Activated CD4-positive, alpha-beta T cell treated with anti-CD3 and anti-CD28 coated beads, Interleukin-2, amount 10 ng/mL, durations not matched to agents 24 days and 14 days (primary cell): ENCODE results near the gene KLF11. TPM values are rescaled to one million over a fixed set of nuclear protein-coding genes. Genes with fewer than 3 reads are reported as not detected.

Experiments used
- DNase-seq: peaks from one replicate; pipeline ENCODE4 v3.0.0; 2022
- H3K27ac Mint-ChIP-seq: one replicate; pipeline ENCODE4 v1.8.0; 2022; ENCODE audit warnings: mild to moderate bottlenecking, mixed read lengths
- H3K27me3 Mint-ChIP-seq: one replicate; pipeline ENCODE4 v1.8.0; 2022; ENCODE audit warnings: mixed read lengths
- H3K36me3 Mint-ChIP-seq: one replicate; pipeline ENCODE4 v1.8.0; 2022; ENCODE audit warnings: low read depth, mild to moderate bottlenecking, mixed read lengths
- H3K4me1 Mint-ChIP-seq: one replicate; pipeline ENCODE4 v1.8.0; 2021; ENCODE audit warnings: mixed read lengths
- H3K4me3 Mint-ChIP-seq: one replicate; pipeline ENCODE4 v1.8.0; 2022; ENCODE audit warnings: mild to moderate bottlenecking, moderate library complexity, mixed read lengths
- H3K9me3 Mint-ChIP-seq: one replicate; pipeline ENCODE4 v1.8.0; 2021; ENCODE audit warnings: mixed read lengths
- intact Hi-C: fragments of 100-400 bp; cut with micrococcal nuclease; formaldehyde crosslinking; loops from one replicate; pipeline ENCODE4 v1.15.1; 2023
- total RNA-seq: library from RNA; stranded (reverse); gene quantifications from 2 replicates; pipeline ENCODE4 v1.2.3, GENCODE V29; 2022

The KLF11 gene
- total RNA-seq, 1 donor from 2014 or later, result 7.2 TPM

DNA sequence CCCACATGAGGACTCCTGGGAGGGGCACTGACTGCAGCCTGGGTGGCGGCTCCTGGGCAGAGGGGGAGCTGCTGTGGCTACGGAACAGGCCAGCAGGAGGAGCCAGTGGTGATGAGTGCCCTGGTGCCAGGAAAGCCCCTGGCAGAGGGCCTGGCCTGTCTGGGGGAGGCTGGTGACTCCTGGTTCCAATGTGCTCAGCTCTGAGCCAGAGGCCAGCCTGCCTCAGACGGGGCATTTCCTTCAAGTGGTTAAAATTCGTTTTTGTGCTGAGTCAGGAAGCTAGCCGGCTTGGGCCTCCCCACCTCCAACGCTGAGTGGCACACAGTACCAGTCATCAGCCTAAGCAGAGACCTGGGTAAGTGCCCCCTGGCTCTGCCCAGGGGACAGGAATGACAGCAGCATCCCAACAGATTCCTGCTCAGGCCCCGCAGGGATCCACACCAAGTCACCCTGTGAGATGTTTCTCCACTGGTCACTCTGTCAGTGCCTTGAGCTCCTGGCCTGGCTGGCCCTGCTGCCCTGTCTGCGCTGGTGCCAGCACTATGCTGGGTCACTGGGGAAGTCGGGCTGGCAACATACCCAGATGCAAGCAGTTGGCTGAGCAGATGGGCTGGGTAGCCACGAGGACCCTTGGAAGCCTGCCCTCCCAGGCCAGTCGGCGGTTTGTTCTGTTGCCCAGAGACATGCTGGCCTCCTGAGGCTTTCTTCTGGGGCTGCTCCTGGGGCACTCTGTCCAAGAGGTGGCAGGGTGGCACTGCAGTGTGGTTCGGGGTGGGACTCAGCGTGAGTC lies 7.1 kb upstream of the KLF11 start:
- no peak for DNase-seq
- intact Hi-C loops, result no loop called here
- peaks cover 21% of the 10 kb centered on the region for H3K27me3 Mint-ChIP-seq
- no peak overlapping the region for H3K4me3 Mint-ChIP-seq
- H3K36me3 Mint-ChIP-seq, result no peaks in the 10 kb centered on the region
- no peak overlapping the region for H3K27ac Mint-ChIP-seq
- H3K4me1 Mint-ChIP-seq, result peaks cover 4% of the 10 kb centered on the region
- no peaks in the 10 kb centered on the region for H3K9me3 Mint-ChIP-seq

- intact Hi-C loops, result no loop called here
- peaks cover 2% of the 10 kb centered on the region for H3K36me3 Mint-ChIP-seq
- H3K4me3 Mint-ChIP-seq, result no peak overlapping the region
- H3K27ac Mint-ChIP-seq, result no peak overlapping the region
- H3K27me3 Mint-ChIP-seq, result peaks cover 36% of the 10 kb centered on the region
- H3K4me1 Mint-ChIP-seq, result peaks cover 11% of the 10 kb centered on the region
- no peak for DNase-seq
- no peaks in the 10 kb centered on the region for H3K9me3 Mint-ChIP-seq
Observed at GRCh38 chr2:10038123-10038522, 5.2 kb upstream of the KLF11 start.

DNA sequence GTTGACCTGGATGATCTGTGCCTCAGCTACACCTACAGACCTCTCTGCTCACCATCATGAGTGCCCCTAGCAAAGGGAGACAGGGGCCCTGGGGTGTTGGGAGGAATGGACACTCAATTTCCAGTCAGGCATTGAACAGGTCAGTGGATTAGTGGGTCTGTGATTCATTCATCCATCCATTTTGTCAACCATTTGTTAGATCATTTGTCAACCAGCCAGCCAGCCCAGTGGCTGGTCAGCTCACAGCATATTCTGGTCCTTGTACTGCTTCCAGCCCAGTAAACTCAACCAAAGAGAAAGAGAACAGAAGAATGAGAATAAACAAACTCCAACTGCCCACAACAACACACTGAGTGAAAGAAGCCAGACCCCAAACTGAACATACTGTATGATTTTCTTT lies 4.6 kb upstream of the KLF11 start:
- Mint-ChIP-seq H3K27me3 (peaks cover 36% of the 10 kb centered on the region), H3K4me1 (peaks cover 11% of the 10 kb centered on the region), H3K9me3 (no peaks in the 10 kb centered on the region), H3K27ac (no peak overlapping the region), H3K36me3 (peaks cover 2% of the 10 kb centered on the region), H3K4me3 (no peak overlapping the region)
- DNase-seq, result no peak
- intact Hi-C loops, result no loop called here

- Mint-ChIP-seq H3K4me1 (peaks cover 15% of the 10 kb centered on the region), H3K36me3 (peaks cover 2% of the 10 kb centered on the region), H3K9me3 (no peaks in the 10 kb centered on the region), H3K27ac (no peak overlapping the region), H3K27me3 (peaks cover 32% of the 10 kb centered on the region), H3K4me3 (no peak overlapping the region)
- no peak for DNase-seq
- intact Hi-C loops, result no loop called here
Observed at GRCh38 chr2:10039658-10040410, 3.5 kb upstream of the KLF11 start.

DNA sequence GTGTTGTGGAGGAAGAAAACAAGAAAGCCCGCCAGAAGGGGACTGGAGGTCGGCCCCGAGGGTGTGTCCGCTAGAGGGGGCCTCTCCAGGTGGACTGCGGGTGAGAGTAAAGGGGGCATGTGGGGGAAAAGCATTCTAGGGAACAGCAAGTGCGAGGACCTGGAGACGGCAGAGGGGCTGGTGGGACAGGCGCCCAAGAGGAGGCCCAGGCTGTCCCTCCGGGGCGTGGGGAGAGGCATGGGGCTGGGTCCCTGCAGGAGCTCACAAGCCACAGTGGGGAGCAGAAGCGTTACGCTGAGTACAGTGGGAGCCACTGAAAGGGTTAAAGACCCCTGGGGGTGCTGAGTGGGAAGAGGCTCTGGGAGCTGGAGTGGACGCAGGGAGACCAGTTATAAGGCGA lies 1.6 kb upstream of the KLF11 start:
- Mint-ChIP-seq H3K36me3 (peaks cover 9% of the 10 kb centered on the region), H3K27me3 (peaks cover 29% of the 10 kb centered on the region), H3K4me1 (peaks cover 15% of the 10 kb centered on the region), H3K9me3 (no peaks in the 10 kb centered on the region), H3K27ac (peak overlapping the region; percentile 74), H3K4me3 (peak overlapping the region; percentile 52)
- intact Hi-C loops, result no loop called here
- no peak for DNase-seq

DNA sequence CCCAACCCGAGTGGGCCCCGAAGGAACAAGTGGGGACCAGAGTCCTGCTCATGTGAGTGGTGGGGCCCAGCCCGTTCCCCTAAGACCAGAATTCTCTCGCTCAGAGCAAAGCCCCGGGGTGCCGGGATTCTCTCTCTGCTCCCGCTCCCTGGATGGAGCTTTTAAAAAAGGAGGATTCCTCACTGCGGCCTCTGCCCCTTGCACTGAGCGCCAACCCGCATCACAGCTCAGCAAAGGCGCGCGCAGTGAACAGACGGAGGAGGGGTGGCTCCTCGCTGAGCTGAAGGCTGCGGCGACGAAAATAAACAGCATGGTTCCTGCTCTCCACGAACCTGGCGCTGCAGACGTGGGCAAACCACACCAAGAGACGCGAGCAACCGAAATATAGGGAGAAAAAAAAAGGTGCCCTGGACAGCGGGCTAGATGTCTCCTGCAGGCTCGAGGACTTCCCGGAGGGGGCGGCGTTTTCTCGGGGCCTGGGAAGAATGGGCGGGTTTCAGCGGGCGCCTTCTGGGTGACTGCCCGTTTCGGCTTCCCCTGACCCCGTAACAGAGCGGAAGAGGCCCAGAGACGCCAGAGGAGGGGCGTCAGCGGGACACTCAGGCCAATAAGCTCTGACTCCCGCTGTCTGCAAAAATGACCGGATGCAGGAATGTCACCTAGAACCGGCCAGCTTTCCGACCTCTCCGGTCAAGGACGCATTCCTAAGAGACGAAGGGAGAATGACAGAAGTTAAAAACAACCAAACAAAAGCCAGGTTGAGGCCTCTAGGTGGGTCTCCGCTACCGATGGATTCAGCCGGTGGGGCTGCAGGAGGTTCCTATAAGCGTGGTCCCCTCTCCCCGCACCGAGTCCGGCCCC lies 819 bp upstream of the KLF11 start:
- Mint-ChIP-seq H3K9me3 (no peaks in the 10 kb centered on the region), H3K27ac (peak overlapping the region; percentile 91), H3K4me3 (peak overlapping the region; percentile 82), H3K27me3 (peaks cover 29% of the 10 kb centered on the region), H3K36me3 (peaks cover 15% of the 10 kb centered on the region), H3K4me1 (peaks cover 15% of the 10 kb centered on the region)
- DNase-seq, result peak; percentile 77
- intact Hi-C loops, result loop anchor here (1.0 kb wide), 1 partner anchor 199 kb away; the partner anchor contains the start of gene TAF1B

GRCh38 chr2:10043906-10044601 lies 704 bp downstream of the KLF11 start:
- H3K4me1 Mint-ChIP-seq, result peaks cover 15% of the 10 kb centered on the region
- H3K36me3 Mint-ChIP-seq, result peaks cover 22% of the 10 kb centered on the region
- no peaks in the 10 kb centered on the region for H3K9me3 Mint-ChIP-seq
- peak; percentile 96 for DNase-seq
- H3K4me3 Mint-ChIP-seq, result peak overlapping the region; percentile 78
- intact Hi-C loops, result loop anchor here (1.0 kb wide), 1 partner anchor 201 kb away; the partner anchor contains the start of gene TAF1B
- H3K27me3 Mint-ChIP-seq, result peaks cover 27% of the 10 kb centered on the region
- peak overlapping the region; percentile 82 for H3K27ac Mint-ChIP-seq

DNA sequence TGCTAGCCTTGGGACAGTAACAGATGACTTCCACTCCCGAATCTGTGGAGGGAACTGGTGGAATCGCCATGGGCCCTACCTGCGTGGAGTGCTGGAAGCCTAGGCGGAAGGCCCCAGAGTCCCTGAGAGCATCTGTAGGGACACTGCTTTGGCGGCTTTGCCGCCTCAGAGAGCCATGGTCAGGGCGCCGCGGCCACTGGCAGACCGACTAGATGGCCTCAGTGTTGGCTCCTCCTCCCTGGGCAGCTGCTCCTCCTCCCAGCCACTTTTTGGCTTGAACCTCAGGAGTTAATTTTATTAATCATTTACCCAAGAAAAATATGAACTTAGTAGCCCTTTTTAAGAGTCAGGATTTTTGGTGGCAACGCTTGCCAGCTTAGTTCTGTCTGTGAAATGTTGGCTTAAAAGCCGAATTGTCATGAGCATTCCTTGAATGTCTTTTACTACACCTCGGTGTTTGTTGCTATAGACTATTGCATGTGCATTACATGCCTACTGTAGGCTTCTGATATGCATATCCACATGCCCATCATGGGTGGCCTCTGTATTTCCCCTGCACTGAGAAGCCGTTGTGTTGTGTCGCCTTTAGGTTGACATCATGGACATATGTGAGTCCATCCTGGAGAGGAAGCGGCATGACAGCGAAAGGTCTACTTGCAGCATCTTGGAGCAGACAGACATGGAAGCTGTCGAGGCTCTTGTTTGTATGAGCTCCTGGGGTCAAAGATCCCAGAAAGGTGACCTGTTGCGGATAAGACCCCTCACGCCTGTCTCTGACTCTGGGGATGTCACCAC lies 2.4 kb downstream of the KLF11 start:
- H3K4me3 Mint-ChIP-seq, result peak overlapping the region; percentile 45
- peaks cover 17% of the 10 kb centered on the region for H3K27me3 Mint-ChIP-seq
- H3K27ac Mint-ChIP-seq, result no peak overlapping the region
- intact Hi-C loops, result no loop called here
- no peaks in the 10 kb centered on the region for H3K9me3 Mint-ChIP-seq
- no peak for DNase-seq
- peaks cover 15% of the 10 kb centered on the region for H3K4me1 Mint-ChIP-seq
- peaks cover 27% of the 10 kb centered on the region for H3K36me3 Mint-ChIP-seq

DNA sequence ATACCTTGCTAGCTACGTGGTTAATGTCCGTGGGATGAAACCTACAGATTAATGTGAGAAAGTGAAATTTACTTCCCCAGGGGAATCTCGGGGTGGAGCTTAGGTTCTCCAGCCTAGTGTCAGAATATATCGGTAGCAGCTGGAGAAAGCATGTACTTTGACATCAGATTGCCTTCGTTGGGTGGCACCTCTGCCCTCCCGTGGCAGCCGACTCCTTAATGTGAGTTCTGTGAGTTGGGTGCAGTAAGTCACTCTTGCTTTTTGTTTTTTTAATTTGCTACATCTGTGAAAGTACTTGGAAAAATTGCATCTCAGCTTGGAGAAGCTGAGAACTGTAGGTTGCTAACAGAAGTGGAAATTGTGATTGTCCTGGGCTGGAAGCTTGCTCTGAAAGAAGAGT lies 3.6 kb downstream of the KLF11 start:
- H3K4me3 Mint-ChIP-seq, result no peak overlapping the region
- no peak for DNase-seq
- H3K36me3 Mint-ChIP-seq, result peaks cover 27% of the 10 kb centered on the region
- peaks cover 8% of the 10 kb centered on the region for H3K27me3 Mint-ChIP-seq
- H3K4me1 Mint-ChIP-seq, result peaks cover 15% of the 10 kb centered on the region
- H3K9me3 Mint-ChIP-seq, result no peaks in the 10 kb centered on the region
- intact Hi-C loops, result no loop called here
- H3K27ac Mint-ChIP-seq, result no peak overlapping the region

DNA sequence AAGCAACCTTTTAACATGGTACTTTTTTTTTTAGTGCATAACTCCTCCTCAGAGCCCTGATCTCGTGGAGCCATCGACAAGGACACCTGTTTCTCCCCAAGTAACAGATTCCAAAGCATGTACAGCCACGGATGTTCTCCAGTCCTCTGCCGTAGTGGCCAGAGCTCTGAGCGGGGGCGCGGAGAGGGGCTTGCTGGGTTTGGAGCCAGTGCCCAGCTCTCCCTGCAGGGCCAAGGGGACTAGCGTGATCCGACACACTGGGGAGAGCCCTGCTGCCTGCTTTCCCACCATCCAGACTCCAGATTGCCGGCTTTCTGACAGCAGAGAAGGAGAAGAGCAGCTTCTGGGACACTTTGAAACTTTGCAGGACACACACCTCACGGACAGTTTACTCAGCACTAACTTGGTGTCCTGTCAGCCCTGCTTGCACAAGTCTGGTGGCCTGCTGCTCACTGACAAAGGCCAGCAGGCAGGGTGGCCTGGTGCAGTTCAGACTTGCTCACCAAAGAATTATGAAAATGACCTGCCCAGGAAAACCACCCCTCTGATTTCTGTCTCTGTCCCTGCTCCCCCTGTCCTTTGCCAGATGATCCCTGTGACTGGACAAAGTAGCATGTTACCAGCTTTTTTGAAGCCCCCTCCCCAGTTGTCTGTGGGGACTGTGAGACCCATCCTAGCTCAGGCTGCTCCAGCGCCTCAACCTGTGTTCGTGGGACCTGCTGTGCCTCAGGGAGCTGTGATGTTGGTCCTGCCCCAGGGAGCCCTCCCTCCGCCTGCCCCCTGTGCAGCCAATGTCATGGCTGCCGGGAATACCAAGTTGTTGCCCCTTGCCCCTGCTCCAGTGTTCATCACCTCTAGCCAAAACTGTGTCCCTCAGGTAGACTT lies 4.5 kb downstream of the KLF11 start:
- Mint-ChIP-seq H3K36me3 (peaks cover 31% of the 10 kb centered on the region), H3K9me3 (no peaks in the 10 kb centered on the region), H3K27ac (no peak overlapping the region), H3K4me1 (peaks cover 9% of the 10 kb centered on the region), H3K27me3 (peaks cover under 1% of the 10 kb centered on the region), H3K4me3 (no peak overlapping the region)
- DNase-seq, result no peak
- intact Hi-C loops, result loop anchor here (1.0 kb wide), 3 partner anchors 64 to 249 kb away; no protein-coding TSS in a partner anchor

DNA sequence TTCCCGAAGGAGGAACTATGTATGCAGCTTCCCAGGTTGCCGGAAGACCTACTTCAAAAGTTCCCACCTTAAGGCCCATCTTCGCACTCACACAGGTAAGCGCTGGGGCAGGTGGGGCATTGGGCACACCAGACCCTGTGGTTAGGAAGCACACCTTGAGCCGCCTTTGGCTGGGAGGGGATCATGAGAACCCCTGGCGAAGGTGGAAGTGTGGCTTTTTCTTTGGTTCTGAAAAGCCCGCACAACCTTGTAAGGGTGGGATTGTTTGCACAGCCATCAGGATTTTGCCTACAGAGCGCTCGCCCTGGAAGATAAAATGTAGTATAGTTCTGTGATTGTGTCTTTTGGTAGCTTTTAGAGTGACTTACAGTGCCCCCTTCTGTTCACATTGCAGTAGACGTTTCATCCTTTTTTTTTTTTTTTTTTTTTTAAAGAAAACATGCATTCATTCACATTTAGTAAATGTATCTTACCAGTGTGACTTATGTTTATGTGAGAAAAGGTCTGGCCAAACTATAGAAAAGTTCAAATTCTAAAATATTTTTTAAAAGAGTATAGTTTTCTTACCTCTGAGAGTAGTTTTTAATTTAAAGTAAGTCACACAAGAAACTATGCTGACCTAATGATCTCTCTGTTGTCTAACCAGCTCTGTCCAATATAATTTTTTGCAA lies 5.3 kb downstream of the KLF11 start:
- Mint-ChIP-seq H3K4me3 (no peak overlapping the region), H3K36me3 (peaks cover 32% of the 10 kb centered on the region)
- intact Hi-C loops, result loop anchor here (1.0 kb wide), 3 partner anchors 64 to 249 kb away; no protein-coding TSS in a partner anchor

More for the DNA sequence above, 5.3 kb downstream of the KLF11 start:
- Mint-ChIP-seq H3K27me3 (no peaks in the 10 kb centered on the region), H3K9me3 (no peaks in the 10 kb centered on the region), H3K4me1 (peaks cover 8% of the 10 kb centered on the region), H3K27ac (no peak overlapping the region)
- DNase-seq, result peak; percentile 77
